GM04503 (cell line): ENCODE data around the gene ADCY5.

Source experiments
- DNase-seq: peaks from one replicate; pipeline ENCODE4 v3.0.0-alpha.2; 2012; ENCODE audit warnings: low read depth

Gene ADCY5

DNA sequence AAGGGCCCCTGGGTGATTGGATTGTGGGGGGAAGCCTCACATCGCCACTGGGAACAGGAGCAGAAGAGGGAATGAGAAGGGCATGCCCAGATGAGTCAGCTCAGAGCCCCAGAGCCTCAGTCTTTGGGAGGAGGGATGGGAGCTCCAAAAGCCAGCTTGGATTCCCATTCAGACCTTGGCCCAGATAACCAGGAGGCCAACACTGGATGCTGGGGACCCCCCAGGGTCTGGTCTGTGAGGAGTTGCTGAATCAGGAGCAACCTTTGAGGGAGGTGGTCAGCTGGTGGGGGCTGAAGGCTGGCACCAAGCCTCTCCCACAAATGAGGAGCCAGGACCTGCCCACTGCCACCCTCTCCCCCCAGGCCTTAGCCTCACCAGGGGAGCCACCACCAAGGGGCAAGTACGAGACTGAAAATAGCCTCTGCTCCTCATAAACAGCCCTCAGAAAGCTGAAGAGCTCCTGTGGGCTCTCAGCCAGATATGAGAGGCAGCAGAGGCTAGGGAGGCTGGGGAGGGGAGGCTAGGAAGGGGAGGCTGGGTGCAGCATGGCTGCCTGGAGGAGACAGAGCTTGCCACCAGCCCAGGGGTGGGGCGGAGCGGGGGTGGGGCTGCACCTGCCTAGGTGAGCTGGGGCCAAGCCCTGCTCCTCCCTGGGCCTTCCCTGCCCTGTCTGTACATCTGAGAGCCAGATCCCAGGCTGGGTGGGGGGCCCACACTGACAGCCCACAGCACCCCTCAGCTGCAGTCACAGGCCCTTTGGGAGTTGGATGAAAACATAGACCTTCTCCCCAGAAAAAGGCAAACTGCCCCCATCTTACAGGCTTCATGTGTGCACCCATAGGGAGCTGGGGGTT is 147.3 kb downstream of the ADCY5 start:
- DNase-seq: no peak

DNA sequence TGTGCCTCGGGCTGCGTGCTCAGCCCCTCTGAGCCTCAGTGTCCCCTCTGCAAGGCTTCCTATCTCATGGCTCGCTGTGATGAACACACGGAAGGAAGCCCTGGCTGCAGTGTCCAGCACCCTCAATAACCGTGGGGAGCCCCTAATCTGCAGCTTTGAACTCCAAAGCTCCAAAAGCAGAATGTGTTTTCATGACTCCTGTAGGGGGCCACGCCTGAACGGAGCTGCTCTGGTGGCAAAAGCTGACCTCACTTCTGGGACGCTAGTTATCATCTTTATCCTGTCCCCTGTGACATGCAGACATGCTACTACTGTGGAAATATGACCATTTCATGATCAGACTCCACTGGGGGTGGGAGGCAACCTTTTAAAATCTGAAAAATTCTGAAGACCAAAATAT is 148.3 kb downstream of the ADCY5 start:
- no peak for DNase-seq

DNA sequence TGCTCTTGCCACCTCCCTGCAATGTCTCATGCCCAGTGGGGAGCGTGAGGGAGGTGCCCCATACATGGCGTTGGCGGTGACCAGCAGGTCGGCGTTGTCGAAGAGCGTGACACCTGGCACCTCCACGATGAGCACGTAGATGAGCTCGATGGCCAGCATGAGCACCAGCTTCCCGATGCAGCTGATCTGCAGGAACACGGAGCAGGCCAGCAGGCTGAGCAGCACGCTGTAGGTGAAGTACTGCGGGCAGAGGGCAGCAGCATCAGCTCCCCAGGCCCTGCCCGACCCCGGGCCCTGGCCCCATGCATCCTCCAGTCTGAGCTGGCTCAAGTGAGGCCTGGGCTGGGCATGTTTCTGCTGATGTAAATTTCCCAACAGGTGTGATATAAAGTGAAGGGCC is 148.8 kb downstream of the ADCY5 start:
- no peak for DNase-seq

DNA sequence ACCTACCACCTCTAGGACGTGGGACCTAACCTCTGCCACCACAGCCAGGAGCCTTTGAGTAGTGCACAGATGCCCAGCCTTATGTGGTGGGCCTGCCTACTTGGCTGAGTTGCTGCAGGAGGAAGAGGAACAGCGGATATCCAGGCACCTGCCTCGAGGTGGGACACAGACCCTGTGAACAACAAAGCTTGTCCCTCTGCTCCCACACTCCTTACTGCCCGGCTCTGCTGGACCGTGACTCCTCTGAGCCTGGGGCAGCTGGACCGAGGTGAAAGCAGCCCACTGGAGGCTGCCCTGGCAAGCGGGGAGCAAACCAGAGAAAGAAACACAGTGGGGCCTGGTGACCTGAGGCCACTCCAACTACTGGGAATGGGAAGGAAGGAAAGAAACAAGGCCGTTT is 149.3 kb downstream of the ADCY5 start:
- no peak for DNase-seq

DNA sequence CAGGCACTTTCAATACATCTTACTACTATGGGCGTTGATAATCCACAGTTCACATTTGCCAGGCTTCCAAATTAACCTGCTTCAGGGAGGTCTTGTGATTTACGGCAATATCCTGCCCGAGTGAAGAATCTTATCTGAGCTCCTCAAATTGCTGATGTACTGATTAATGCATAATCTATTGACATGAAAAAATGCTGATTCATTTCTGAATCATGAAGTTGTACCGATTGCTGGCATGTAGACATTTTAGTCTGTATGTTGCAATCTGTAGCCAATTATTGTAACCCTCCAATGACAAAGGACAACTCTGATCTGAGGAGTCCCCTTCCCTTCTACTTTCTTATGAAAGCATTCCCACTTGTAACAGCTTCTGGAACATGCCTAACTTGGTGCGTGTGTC is 150.0 kb downstream of the ADCY5 start:
- DNase-seq: no peak

DNA sequence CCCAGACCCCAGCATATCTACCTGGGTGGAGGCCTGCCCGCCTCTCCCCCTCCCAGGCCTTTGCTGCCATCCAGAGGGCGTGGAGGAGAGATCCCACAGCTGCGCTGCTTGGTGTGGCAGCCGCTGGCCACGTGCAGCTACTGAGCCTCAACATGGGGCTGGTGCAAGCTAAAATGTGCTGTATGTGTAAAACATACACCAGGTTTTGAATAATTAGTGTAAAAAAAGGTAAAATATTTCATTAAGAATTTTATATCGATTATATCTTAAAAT is 151.3 kb downstream of the ADCY5 start:
- DNase-seq: no peak

DNA sequence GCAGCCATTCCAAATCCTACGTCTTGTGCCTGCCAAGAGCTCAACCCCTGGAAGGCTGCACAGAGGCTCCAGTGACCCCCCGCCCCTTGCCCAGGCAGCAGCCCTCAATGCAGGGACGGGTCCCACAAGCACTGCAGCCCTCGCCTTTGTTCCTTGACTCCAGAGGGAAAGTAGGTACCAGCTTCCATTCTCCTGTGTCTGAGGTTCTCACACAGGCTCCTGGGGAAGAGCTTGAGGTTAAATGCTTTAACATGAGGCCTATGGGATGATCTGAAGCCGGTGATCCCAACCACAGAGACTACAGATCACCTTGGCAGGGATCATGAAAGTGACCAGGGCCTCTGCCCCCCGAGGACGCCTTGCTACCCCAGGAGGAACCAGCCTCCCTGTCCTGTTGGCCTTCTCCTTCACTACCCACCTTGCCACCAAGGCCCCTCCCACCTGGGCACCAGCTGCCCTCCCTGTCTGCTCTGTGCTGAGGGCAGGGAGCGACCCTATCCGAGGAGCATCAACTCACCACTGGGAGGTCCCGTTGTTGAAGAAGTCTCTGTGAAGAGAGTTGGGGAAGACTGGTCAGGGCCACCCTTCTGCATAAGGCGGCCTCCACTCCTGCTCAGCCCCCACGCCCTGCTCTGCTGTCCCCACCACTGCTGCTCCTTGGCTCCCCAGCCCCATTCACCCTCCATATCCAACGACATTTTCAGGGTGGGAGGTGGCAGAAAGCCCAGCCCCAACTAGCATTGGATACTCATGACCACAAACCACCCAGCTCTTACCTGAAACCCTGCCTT is 151.9 kb downstream of the ADCY5 start:
- DNase-seq: no peak

DNA sequence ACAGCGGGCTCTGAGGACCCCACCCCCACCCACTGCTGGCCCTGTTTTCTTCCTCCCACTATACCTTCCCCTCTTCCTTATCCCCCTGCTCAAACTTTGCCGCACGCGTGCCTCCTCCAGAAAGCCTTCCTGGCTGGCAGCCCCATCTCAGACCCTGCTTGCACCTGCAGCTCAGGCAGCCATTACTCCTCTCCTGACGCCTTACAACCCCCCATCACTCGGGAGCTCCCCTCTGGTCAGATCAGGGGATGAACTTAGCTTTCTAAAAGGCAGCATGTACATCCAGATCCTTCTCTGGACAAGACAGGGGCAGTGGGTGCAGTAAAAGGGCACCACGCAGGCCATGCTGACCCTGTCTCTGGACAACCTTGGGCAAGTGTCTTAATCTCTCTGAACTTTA is 152.6 kb downstream of the ADCY5 start:
- no peak for DNase-seq

DNA sequence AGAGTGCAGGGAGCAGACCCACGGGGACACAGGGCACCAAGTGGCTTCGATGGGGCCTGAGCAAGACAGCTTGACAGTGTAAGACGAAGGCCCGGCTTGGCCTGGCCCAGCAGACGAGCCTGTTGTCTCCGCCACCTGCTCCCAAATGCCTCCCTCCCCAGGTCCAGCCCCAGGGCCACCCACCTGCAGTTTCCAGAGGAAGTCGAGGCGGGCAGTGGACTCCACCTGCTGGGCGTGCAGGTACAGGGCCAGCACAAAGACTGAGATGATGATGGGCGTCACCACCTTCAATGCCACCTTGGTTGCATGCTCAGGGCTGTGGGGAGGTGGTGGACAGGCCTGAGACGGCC is 153.0 kb downstream of the ADCY5 start:
- DNase-seq: no peak

DNA sequence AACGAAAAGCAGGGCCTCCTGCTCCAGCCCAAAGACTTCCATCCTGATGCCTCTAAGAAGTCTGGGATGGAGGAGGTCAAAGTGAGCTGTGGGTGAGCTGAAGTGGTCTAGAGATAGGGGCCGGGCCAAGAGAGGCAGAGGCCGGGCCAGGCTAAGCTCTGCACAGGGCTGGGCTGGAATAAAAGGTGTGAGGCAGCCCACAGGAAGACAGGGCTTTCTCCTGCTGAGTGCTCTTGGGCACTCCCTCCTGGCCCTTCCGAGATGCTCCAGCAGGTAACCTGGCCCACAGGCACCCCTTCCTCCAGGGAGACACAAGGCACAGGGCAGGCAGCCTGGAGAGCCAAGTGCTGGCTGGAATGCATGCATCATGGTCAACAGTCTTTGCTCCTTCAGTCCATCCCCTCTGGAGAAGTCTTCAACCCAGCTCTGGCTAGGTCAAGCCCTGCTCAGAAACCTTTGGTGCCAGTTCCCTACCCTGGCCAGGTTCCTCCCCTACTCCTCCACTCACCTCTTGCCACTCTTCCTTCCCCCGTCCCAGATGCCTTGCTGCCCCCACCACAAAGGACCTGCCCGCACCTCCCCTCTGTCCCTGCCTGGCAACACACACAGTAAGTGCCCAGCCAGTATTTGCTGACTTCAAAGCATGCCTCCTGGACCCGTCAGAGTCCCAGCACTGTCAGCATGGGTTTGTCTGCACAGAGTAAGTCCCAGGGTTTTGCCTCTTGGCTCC is 153.6 kb downstream of the ADCY5 start:
- no peak for DNase-seq

DNA sequence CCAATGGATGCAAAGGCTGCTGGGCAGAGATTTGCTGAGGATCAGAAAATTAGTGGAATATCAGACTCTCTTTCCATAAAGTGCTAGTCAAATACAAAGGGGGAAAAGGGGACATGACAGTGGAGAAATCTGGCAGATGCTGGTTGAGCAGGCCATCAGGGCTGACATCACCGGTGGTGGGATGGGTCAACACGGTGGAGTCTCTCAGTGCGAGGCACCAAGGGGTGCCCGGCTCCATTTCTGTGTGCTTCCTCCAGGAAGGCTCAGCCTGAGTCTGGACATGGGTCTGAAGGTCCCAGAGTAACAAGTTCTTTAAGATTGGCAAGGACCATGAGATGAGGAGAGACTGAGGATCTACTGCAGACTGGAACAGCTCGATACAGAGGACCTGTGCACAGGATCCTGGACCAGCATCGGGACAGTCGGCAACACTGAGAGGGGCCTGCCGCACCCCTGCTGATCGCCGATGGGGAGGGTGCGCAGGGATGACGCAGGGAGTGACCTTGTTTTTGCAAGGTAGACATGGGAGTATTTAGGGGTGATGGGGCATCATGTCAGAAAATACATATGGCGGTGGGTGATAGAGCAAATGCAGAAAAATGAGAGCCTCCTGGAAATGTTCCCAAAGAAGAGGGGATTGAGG is 154.5 kb downstream of the ADCY5 start:
- no peak for DNase-seq

DNA sequence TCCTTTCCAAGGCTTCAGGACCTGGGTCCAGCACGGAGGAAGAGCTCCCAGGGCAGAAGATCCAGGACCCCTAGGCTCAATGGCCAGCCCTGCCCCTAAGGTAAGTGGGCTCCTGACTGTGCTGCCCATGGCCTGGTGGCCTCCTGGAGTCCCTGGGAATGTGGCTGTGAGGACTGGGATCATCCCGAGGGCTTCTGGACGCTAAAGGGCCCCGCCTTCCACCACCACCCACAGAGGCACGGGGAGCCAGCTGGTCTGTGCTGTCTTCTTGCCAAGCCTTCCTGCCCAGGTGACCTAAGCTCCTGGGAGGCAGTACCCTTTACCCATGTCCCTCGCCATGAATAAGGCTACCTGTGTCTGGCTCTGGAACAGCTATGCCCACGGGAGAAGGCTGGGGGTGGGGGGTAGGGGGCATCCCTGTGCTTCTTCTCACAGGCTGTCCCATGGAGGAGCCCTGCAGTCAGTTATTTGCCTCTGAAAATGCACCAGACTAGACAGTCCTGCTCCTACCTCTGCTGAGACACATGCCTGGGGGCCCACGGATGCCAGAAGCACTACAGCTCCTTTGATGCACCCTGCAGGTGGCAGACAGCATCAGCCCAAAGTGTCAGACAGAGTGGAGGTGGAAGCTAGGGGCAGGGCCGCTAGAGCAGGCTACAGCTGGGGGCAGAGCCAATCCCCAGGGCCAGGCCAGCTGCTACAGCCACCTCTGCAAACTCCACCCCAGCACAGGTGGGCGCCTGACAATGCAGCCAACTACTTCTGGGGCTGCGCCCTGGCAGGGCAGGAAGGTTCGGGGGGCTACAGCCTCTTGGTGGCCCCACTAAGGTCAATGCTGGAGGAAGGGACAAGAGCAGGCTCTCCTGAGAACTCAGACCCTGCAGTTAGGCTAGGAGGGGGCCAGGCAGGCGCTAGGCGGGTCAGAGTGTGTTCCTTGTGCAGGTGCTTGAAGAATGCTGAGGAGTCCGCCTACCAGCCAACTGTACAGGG is 156.3 kb downstream of the ADCY5 start:
- no peak for DNase-seq

DNA sequence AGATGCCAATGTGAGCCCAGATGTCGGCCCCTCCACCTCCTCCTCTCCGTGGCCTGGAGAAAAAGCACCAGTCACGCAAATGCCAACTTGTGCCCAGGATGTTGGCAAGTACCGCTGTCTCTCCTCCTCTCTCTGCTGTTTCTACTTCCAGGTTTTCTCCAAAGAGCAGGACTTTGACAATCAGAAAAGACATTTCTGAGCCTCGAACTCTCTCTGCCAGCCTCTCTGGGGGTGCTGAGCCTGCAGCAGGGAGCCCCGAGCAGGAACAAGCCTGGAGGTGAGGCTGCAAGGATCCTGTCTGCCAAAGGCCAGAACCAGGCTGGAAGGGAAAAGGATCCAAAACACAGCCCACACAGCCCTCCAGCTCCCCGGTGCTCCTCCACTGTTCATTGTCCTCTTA is 157.5 kb downstream of the ADCY5 start:
- no peak for DNase-seq

DNA sequence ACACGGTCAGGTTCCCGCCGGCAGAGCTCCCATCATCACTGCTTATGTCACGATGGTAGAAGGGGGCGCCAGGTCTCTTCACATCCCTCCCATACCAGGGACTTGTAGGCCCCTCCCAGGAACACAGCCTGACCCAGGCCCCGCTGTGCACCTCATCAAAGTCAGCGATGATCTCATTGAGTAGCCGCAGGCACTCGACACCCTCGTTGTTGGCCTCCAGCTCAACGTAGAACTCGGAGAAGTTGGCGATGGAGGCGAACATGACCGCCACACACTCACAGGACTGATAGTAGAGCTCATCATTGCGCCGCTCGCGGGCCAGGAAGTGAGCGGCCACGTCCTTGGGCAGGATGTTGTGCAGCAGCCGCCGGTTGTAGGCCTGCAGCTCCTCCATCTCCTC is 157.9 kb downstream of the ADCY5 start:
- DNase-seq: no peak

DNA sequence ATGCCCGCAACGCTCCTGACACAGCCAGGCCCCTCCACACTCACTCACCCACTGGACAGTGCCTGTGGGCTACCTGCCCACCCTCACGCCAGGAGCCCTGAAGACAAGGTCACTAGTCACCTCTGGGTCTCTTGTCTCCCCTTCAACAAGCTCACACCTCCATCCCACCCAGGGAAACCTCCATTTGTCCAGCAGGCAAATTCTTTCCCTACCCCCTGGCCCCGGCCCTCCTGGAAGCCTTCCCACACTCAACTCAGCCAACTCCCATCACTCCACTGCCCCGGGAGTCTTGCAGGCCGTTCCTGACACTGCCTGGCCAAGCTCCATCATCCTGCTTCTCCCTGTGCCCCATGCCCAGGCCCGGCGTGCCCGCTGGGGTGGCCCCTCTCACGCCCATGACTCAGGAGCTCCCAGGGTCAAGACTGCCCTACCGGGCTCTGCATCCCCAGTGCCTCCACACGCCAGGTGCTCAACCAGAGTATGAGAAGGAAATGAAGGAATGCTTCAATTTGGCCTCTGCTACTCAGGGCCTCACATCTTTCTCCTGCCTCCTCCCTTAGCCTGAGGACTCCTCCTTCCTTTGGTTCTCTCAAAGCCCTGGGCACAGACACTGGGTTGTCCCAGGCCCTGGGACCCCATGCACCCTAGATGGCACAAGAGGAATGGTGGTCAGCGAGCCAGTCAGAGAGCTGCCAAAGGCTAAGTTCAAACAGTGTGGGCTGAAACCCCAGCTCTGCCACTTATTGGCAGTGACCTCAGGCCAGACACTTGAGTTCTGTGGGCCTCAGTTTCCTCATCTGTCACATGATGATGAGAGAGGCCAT is 158.6 kb downstream of the ADCY5 start:
- no peak for DNase-seq

DNA sequence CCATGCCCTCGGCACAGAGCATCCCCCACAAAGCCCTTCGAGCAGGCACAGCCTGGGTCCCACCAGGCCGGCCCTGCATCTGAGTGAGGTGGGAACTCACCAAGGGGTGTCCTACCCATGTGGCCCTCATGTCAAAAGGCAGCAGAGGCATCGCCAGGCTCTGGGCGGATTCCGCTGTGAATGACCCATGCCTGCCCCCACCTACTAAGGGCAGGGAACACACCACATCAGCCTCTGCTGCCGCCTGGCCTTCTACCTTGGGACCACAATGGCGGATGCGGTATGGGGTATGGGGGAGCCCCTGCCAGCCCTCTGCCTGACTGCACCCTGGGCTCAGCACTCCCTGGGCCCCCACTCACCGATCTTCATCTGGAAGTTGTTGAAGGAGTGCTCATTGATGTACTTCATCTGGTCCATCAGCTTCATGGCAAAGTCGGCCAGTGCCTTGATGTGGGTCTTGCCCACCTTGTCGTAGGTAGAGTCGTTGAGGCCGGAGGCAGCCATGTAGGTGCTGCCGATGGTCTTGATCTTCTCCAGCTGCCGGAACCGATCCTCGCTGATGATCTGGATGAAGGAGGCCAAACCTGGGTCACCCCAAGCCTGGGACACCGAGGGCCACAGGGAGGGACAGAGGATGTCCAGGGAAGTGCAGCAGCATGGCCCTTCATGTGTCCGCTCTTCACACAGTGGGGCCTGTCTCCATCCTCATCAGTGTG is 159.3 kb downstream of the ADCY5 start:
- DNase-seq: no peak

DNA sequence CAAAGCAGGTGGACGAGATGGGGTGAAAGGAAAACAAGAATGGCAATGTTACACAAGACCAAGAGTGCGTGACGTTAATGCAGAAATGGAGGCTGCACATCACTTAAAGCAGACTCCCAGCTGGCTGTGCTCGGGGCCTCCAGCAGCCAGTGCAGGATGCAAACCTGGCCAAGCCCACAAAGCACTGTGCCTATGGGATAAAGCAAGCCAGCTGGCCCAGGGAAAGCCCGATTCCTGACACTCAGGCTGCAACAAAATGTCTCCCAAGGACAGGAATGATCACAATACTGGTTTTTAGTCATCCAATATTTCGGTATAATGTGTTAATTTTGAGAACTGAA is 161.0 kb downstream of the ADCY5 start:
- no peak for DNase-seq

DNA sequence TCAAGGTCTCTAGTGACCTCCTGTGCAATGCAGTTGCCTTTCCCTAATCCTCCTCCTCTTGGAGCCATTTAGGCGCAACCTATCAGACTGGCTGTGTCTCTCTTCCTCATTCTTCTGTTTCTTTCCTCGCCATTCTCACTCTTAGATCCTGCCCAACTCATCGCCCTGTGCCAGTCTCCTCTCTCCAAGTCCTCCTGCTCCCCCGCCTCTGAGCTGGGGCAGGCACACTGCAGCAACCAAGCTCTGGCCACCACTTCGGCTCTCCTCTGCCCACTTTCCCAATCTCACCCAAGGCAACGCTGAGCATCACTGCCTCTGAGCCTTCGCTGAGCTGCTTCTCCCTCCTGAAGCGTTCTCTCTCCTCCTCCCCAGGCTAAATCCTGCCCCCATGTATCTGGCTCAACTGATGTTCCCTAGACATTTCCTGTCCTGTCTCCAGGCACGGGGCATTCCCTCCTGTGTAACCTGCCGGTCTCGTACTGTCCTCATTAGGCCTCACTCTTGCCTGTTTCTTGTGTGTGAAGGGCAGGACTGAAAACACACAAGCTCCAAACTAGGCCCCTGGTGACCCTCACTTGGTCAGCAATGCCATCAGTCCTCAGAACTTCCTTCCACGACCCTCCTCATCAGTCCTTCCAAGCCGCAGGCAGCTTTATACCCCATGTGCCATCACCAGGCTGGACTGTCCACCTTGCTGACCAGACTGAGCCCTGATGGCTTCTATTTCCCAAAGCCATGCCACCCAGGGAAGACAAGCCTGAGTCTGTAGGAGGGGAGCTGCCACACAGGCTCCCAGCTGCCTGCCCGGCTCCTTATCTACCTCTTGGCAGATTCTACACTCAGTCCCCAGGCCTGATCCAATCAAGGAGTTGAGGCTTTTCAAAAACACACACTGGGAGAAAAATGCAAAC is 161.6 kb downstream of the ADCY5 start:
- DNase-seq: no peak
